SU-DHL-6 (cell line): Measurements from ENCODE around the gene SCD5.

Source experiments
- EZH2phosphoT487 ChIP-seq: fragments of 200-600 bp; sonication (generic), shearing (Covaris generic); conservative IDR thresholded peaks from 2 replicates; pipeline ENCODE4 v1.6.1; 2018; ENCODE audit warnings: mild to moderate bottlenecking, antibody characterized with exemption, low read length, moderate library complexity, mixed read lengths
- TF ChIP-seq, protein P1 (sequence below): fragments of 200-600 bp; sonication (generic); IDR thresholded peaks from one replicate; pipeline ENCODE4 v1.5.1; 2017; ENCODE audit warnings: antibody characterized with exemption, mild to moderate bottlenecking, low read length, moderate library complexity; ENCODE audit not compliant: insufficient read depth, poor library complexity, severe bottlenecking

DNA sequence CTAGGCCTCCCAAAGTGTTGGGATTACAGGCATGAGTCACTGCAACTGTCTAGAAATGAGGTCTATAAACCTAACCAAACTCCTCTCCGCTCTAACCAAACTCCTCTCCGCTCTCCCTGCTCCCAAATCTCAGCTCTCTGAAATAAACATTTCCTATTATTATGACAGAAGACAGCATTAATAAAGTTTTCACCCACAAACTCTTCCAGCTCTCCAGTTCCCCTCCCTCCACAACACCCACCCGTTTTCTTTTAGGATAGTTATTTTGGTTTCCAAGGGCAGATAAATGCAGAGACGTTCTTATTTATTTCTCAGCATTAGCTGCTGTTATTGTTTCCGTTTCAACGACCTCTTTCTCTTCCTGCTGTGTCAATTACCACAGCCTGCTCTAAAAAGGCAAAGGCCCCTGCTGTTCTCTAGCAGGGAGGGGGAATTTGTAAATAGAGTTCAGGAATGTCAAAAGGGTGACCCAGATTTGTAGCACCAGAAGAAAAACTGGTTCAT lies 13.3 kb upstream of the SCD5 start:
- TF ChIP-seq, protein P1, sequence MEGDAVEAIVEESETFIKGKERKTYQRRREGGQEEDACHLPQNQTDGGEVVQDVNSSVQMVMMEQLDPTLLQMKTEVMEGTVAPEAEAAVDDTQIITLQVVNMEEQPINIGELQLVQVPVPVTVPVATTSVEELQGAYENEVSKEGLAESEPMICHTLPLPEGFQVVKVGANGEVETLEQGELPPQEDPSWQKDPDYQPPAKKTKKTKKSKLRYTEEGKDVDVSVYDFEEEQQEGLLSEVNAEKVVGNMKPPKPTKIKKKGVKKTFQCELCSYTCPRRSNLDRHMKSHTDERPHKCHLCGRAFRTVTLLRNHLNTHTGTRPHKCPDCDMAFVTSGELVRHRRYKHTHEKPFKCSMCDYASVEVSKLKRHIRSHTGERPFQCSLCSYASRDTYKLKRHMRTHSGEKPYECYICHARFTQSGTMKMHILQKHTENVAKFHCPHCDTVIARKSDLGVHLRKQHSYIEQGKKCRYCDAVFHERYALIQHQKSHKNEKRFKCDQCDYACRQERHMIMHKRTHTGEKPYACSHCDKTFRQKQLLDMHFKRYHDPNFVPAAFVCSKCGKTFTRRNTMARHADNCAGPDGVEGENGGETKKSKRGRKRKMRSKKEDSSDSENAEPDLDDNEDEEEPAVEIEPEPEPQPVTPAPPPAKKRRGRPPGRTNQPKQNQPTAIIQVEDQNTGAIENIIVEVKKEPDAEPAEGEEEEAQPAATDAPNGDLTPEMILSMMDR: no peak
- TF ChIP-seq EZH2phosphoT487: no peak
